Astrocyte (in vitro differentiated cells and primary cell): Measurements from ENCODE around the gene LHPP. TPM values are rescaled to one million over a fixed set of nuclear protein-coding genes. Genes with fewer than 3 reads are reported as not detected.

Experiments
- DNase-seq: peaks from one replicate; pipeline ENCODE4 v3.0.0-alpha.2; 2010; ENCODE audit warnings: low read depth
- FAIRE-seq: peaks from 2 replicates; lab custom pipeline; 2011; peaks lifted over from hg19 to GRCh38; lab: Jason Lieb, UNC
- H2AFZ ChIP-seq: 2 replicates; pipeline ENCODE4 v1.6.0; 2012; ENCODE audit warnings: low read depth, low read length, inconsistent platforms
- H3K27ac ChIP-seq: 2 replicates; pipeline ENCODE4 v1.5.1; 2011; ENCODE audit warnings: low read depth, low read length, inconsistent platforms
- H3K27me3 ChIP-seq: 2 replicates; pipeline ENCODE4 v1.6.0; 2011; ENCODE audit warnings: low read length, inconsistent platforms; ENCODE audit not compliant: insufficient read depth
- H3K36me3 ChIP-seq: 2 replicates; pipeline ENCODE4 v1.5.1; 2011; ENCODE audit warnings: low read length, inconsistent platforms; ENCODE audit not compliant: insufficient read depth
- H3K4me1 ChIP-seq: 2 replicates; pipeline ENCODE4 v1.5.1; 2011; ENCODE audit warnings: low read length, inconsistent platforms; ENCODE audit not compliant: insufficient read depth
- H3K4me2 ChIP-seq: 2 replicates; pipeline ENCODE4 v1.6.0; 2012; ENCODE audit warnings: low read length, inconsistent platforms
- H3K4me3 ChIP-seq: 2 replicates; pipeline ENCODE4 v1.5.1; 2011; ENCODE audit warnings: low read depth, mild to moderate bottlenecking, low read length, inconsistent platforms; ENCODE audit not compliant: insufficient read depth
- H3K79me2 ChIP-seq: 2 replicates; pipeline ENCODE4 v1.6.0; 2012; ENCODE audit warnings: mild to moderate bottlenecking, low read length, inconsistent platforms; ENCODE audit not compliant: insufficient read depth
- H3K9ac ChIP-seq: 2 replicates; pipeline ENCODE4 v1.6.0; 2012; ENCODE audit warnings: mild to moderate bottlenecking, low read length, inconsistent platforms
- H3K9me3 ChIP-seq: 2 replicates; pipeline ENCODE4 v1.5.1; 2012; ENCODE audit warnings: low read depth, mild to moderate bottlenecking, low read length, inconsistent platforms; ENCODE audit not compliant: insufficient read depth
- H4K20me1 ChIP-seq: 2 replicates; pipeline ENCODE4 v1.6.0; 2012; ENCODE audit warnings: low read length, inconsistent platforms; ENCODE audit not compliant: insufficient read depth
- H3K27ac Mint-ChIP-seq: one replicate; pipeline ENCODE4 v1.8.0; 2021; ENCODE audit warnings: mild to moderate bottlenecking, mixed read lengths; ENCODE audit not compliant: unreplicated experiment
- H3K27me3 Mint-ChIP-seq: one replicate; pipeline ENCODE4 v1.8.0; 2021; ENCODE audit warnings: low read depth, mixed read lengths; ENCODE audit not compliant: unreplicated experiment
- H3K36me3 Mint-ChIP-seq: one replicate; pipeline ENCODE4 v1.8.0; 2021; ENCODE audit warnings: low read depth, mixed read lengths; ENCODE audit not compliant: unreplicated experiment
- H3K4me1 Mint-ChIP-seq: one replicate; pipeline ENCODE4 v1.8.0; 2021; ENCODE audit warnings: low read depth, mixed read lengths; ENCODE audit not compliant: unreplicated experiment
- H3K4me3 Mint-ChIP-seq: one replicate; pipeline ENCODE4 v1.8.0; 2021; ENCODE audit warnings: mild to moderate bottlenecking, moderate library complexity, mixed read lengths; ENCODE audit not compliant: unreplicated experiment
- H3K9me3 Mint-ChIP-seq: one replicate; pipeline ENCODE4 v1.8.0; 2021; ENCODE audit warnings: mild to moderate bottlenecking, mixed read lengths; ENCODE audit not compliant: unreplicated experiment
- CTCF ChIP-seq: IDR thresholded peaks from 2 replicates; pipeline ENCODE4 v1.5.1; 2011; ENCODE audit warnings: low read depth, mild to moderate bottlenecking, inconsistent platforms, low read length, moderate library complexity; ENCODE audit not compliant: insufficient read depth
- EZH2 ChIP-seq: IDR thresholded peaks from 2 replicates; pipeline ENCODE4 v1.6.1; 2012; ENCODE audit warnings: mild to moderate bottlenecking, low read length, inconsistent platforms; ENCODE audit not compliant: insufficient read depth
- total RNA-seq: library from RNA; stranded (reverse); gene quantifications from 2 replicates; pipeline ENCODE4 v1.2.1, GENCODE V29; 2021

The LHPP gene
- total RNA-seq, 1 donor from 2014 or later: 6.9 TPM

DNA sequence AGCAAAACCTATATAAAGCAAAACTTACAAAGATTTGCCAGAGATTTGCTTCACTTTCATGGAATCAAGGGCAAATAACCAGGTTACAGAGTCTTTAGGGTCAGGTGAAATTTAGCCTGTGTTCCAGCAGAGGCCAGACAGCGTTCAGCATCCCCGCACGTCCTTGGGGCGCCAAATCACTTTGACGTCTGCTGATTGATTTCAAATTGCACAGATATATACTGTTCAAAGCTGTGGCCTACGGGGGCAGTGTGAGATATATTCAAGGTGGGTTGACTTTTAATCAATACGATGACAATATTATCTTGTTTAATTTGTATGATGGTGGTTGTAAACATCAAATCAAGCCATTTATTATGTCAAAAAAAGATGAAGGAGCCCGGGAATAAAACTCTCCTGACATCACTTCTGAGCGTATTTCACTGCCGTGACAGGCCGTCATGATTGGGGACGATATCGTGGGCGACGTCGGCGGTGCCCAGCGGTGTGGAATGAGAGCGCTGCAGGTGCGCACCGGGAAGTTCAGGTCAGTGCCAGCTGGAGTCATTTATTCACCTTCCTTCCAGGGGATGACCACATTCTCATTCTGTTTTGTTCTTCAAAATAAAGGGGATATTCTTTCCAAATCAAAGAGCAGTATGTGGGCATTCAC lies 55.2 kb downstream of the LHPP start:
- Mint-ChIP-seq H3K9me3 (no peaks in the 10 kb centered on the region), H3K4me1 (no peaks in the 10 kb centered on the region), H3K4me3 (no peak overlapping the region), H3K27ac (no peak overlapping the region), H3K36me3 (peaks cover 3% of the 10 kb centered on the region), H3K27me3 (peaks cover 5% of the 10 kb centered on the region)
- no peak for DNase-seq
- no peaks in the 10 kb centered on the region for H3K27me3 ChIP-seq
- no peak overlapping the region for H2AFZ ChIP-seq
- no peak for FAIRE-seq
- H3K4me3 ChIP-seq: no peak overlapping the region
- no peak overlapping the region for H3K27ac ChIP-seq
- H3K4me2 ChIP-seq: no peak overlapping the region
- H3K79me2 ChIP-seq: no peaks in the 10 kb centered on the region
- H4K20me1 ChIP-seq: no peaks in the 10 kb centered on the region
- H3K4me1 ChIP-seq: no peaks in the 10 kb centered on the region
- H3K9ac ChIP-seq: no peak overlapping the region
- TF ChIP-seq CTCF: no peak
- TF ChIP-seq EZH2: no peak
- H3K36me3 ChIP-seq: no peaks in the 10 kb centered on the region
- no peaks in the 10 kb centered on the region for H3K9me3 ChIP-seq

DNA sequence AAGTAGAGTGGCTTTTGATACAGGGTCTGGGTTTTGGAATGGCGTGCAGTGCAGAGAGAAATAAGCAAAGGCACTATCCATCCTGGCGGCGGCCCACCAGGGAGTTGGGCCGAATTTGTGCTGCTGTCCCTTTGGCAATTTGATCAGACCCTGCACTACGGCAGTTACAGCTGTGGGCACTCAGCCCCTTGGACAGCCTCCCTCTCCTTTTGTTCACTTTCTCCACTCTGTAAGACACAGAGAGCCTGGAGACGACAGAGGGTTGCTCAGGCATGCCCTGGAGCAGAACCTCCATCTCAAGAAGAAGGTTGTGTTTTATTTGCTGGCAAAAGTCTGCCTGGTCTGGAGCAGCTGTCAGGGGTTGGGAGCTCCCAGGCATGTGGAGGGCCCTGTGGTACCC lies 55.8 kb downstream of the LHPP start:
- TF ChIP-seq EZH2 (no peak), CTCF (no peak)
- H3K4me1 ChIP-seq: no peaks in the 10 kb centered on the region
- H3K4me3 Mint-ChIP-seq: no peak overlapping the region
- no peaks in the 10 kb centered on the region for H3K4me1 Mint-ChIP-seq
- peaks cover 5% of the 10 kb centered on the region for H3K27me3 Mint-ChIP-seq
- DNase-seq (no peak), FAIRE-seq (no peak)
- H3K4me2 ChIP-seq: no peak overlapping the region
- H4K20me1 ChIP-seq: no peaks in the 10 kb centered on the region
- no peaks in the 10 kb centered on the region for H3K27me3 ChIP-seq
- H3K36me3 ChIP-seq: no peaks in the 10 kb centered on the region
- no peak overlapping the region for H3K9ac ChIP-seq
- no peak overlapping the region for H3K27ac Mint-ChIP-seq
- no peak overlapping the region for H2AFZ ChIP-seq
- H3K79me2 ChIP-seq: no peaks in the 10 kb centered on the region
- H3K27ac ChIP-seq: no peak overlapping the region
- no peak overlapping the region for H3K4me3 ChIP-seq
- H3K9me3 Mint-ChIP-seq: no peaks in the 10 kb centered on the region
- peaks cover 3% of the 10 kb centered on the region for H3K36me3 Mint-ChIP-seq
- H3K9me3 ChIP-seq: no peaks in the 10 kb centered on the region

GRCh38 chr10:124517931-124518330 lies 56.3 kb downstream of the LHPP start:
- Mint-ChIP-seq H3K4me1 (no peaks in the 10 kb centered on the region), H3K27ac (no peak overlapping the region), H3K9me3 (no peaks in the 10 kb centered on the region), H3K4me3 (no peak overlapping the region), H3K27me3 (peaks cover 9% of the 10 kb centered on the region), H3K36me3 (peaks cover 4% of the 10 kb centered on the region)
- Histone ChIP-seq H2AFZ (no peak overlapping the region), H3K4me1 (no peaks in the 10 kb centered on the region), H4K20me1 (no peaks in the 10 kb centered on the region), H3K4me2 (no peak overlapping the region), H3K27ac (no peak overlapping the region), H3K79me2 (no peaks in the 10 kb centered on the region), H3K9me3 (no peaks in the 10 kb centered on the region), H3K9ac (no peak overlapping the region), H3K4me3 (no peak overlapping the region), H3K36me3 (no peaks in the 10 kb centered on the region), H3K27me3 (no peaks in the 10 kb centered on the region)
- DNase-seq: no peak
- FAIRE-seq: no peak
- TF ChIP-seq EZH2 (no peak), CTCF (no peak)
